ENCODE data around the gene PLOD3. TPM values are rescaled to one million over a fixed set of nuclear protein-coding genes. Genes with fewer than 3 reads are reported as not detected.
"Not testable (repeated sequence)": the region's sequence is repeated elsewhere in the genome, so short reads cannot be mapped to it uniquely, and the experiment has no call there.

Gene PLOD3
- total RNA-seq, 1 experiment from 2014 or later, result 112 TPM

DNA sequence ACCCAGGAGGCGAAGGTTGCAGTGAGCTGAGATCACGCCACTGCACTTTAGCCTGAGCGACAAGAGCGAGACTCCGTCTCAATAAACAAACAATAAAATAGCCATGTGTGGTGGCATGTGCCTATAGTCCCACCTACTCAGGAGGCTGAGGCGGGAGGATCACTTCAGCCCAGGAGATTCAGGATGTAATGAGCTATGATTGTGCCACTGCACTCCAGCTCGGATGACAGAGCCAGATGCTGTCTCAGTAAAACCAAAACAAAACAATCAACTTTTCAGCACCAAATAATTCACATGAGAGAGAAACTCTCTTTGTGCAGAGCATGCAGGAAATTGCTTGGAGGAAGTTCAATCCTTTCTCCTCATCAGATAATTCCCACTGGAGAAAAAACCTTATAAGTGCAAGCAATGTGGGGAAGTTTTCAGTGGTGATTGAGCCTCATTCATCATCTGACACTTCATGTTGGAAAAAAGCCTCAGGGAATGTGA is 40.9 kb upstream of the PLOD3 start:
- no peaks in the 10 kb centered on the region for H3K27me3 ChIP-seq (replicated peaks; ENCODE audit: control insufficient read depth, insufficient read depth, low read length)
- H3K9me3 ChIP-seq, result no peaks in the 10 kb centered on the region
- no peak for DNase-seq
- H3K36me3 ChIP-seq (ENCODE audit: control insufficient read depth, insufficient read depth, low read length), result no peaks in the 10 kb centered on the region
- H3K4me3 ChIP-seq (ENCODE audit: low read depth, low read length), result no peak overlapping the region
- no peaks in the 10 kb centered on the region for H3K27me3 Mint-ChIP-seq (ENCODE audit: insufficient read depth, unreplicated experiment)
- H3K4me1 Mint-ChIP-seq (ENCODE audit: low read depth, unreplicated experiment), result no peaks in the 10 kb centered on the region
- CTCF ChIA-PET, result interaction anchor here (1.4 kb wide), 1 partner anchor 24 kb away, joined by 4 read pairs; no protein-coding TSS in a partner anchor
- intact Hi-C loops (cut with micrococcal nuclease; ENCODE audit: unreplicated experiment), result no loop called here
- no peaks in the 10 kb centered on the region for H3K9me3 Mint-ChIP-seq (ENCODE audit: unreplicated experiment)
- no peaks in the 10 kb centered on the region for H3K36me3 Mint-ChIP-seq (ENCODE audit: insufficient read depth, unreplicated experiment)
- H3K4me1 ChIP-seq, result no peaks in the 10 kb centered on the region
- no TSS peak for BruUV-seq (replicated peaks)
- H3K27ac Mint-ChIP-seq (ENCODE audit: unreplicated experiment), result no peak overlapping the region
- H3K4me3 Mint-ChIP-seq (ENCODE audit: unreplicated experiment), result no peak overlapping the region
- TF ChIP-seq, protein P1, sequence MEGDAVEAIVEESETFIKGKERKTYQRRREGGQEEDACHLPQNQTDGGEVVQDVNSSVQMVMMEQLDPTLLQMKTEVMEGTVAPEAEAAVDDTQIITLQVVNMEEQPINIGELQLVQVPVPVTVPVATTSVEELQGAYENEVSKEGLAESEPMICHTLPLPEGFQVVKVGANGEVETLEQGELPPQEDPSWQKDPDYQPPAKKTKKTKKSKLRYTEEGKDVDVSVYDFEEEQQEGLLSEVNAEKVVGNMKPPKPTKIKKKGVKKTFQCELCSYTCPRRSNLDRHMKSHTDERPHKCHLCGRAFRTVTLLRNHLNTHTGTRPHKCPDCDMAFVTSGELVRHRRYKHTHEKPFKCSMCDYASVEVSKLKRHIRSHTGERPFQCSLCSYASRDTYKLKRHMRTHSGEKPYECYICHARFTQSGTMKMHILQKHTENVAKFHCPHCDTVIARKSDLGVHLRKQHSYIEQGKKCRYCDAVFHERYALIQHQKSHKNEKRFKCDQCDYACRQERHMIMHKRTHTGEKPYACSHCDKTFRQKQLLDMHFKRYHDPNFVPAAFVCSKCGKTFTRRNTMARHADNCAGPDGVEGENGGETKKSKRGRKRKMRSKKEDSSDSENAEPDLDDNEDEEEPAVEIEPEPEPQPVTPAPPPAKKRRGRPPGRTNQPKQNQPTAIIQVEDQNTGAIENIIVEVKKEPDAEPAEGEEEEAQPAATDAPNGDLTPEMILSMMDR (IDR thresholded peaks at IDR 0.05; ENCODE audit: insufficient read depth in 1 of 2, low read depth in 1 of 2, low read length in 1 of 2, severe bottlenecking in 1 of 2, unreplicated experiment in 1 of 2), result no peak
- POLR2A ChIA-PET, result no interaction called here

DNA sequence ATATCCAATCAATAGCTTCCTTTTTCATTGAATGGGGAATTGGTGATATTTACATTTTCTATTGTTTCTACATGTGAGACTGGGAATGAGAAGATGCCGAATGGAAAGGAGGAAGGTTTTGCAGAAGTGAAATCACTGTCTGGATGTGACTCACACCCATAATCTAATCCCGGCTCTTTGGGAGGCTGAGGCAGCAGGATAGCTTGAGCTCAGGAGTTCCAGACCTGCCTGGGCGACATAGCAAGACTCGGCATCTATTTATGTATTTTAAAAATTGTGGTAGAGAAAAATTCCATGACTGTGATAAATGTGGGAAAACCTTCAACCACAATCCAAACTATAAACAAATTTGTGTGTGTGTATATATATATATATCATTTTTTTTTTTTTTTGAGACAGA is 38.4 kb upstream of the PLOD3 start:
- intact Hi-C loops (cut with micrococcal nuclease; ENCODE audit: unreplicated experiment), result no loop called here
- H3K36me3 ChIP-seq (ENCODE audit: control insufficient read depth, insufficient read depth, low read length), result no peaks in the 10 kb centered on the region
- ChIA-PET POLR2A (interaction anchor here (0.6 kb wide), 1 partner anchor 23 kb away, joined by 3 read pairs; no protein-coding TSS in a partner anchor), CTCF (no interaction called here)
- H3K9me3 ChIP-seq, result no peaks in the 10 kb centered on the region
- no peaks in the 10 kb centered on the region for H3K4me1 ChIP-seq
- no peak overlapping the region for H3K4me3 ChIP-seq (ENCODE audit: low read depth, low read length)
- Mint-ChIP-seq H3K36me3 (ENCODE audit: insufficient read depth, unreplicated experiment) (peaks cover 15% of the 10 kb centered on the region), H3K9me3 (ENCODE audit: unreplicated experiment) (no peaks in the 10 kb centered on the region), H3K4me1 (ENCODE audit: low read depth, unreplicated experiment) (no peaks in the 10 kb centered on the region), H3K27ac (ENCODE audit: unreplicated experiment) (no peak overlapping the region), H3K4me3 (ENCODE audit: unreplicated experiment) (no peak overlapping the region), H3K27me3 (ENCODE audit: insufficient read depth, unreplicated experiment) (no peaks in the 10 kb centered on the region)
- TF ChIP-seq, protein P1 (IDR thresholded peaks at IDR 0.05; ENCODE audit: insufficient read depth in 1 of 2, low read depth in 1 of 2, low read length in 1 of 2, severe bottlenecking in 1 of 2, unreplicated experiment in 1 of 2), result no peak
- DNase-seq, result no peak
- H3K27me3 ChIP-seq (replicated peaks; ENCODE audit: control insufficient read depth, insufficient read depth, low read length), result no peaks in the 10 kb centered on the region
- BruUV-seq (replicated peaks), result no TSS peak

DNA sequence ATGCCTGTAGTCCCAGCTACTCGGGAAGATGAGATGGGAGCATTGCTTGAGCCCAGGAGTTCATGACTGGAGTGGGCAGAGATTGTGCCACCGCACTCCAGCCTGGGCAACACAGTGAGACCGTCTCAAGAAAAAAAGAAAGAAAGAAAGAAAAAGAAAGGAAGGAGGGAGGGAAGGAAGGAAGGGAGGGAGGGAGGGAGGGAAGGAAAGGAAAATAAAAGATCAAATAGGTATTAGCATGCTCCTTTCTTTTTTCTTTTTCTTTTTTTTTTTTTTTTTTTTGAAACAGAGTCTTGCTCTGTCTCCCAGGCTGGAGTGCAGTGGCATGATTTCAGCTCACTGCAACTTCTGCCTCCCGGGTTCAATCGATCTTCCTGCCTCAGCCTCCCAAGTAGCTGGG is 35.8 kb upstream of the PLOD3 start:
- not testable (repeated sequence) for H3K9me3 Mint-ChIP-seq (ENCODE audit: unreplicated experiment); H3K27ac Mint-ChIP-seq (ENCODE audit: unreplicated experiment); DNase-seq; H3K4me1 ChIP-seq; H3K4me3 ChIP-seq (ENCODE audit: low read depth, low read length); H3K27me3 Mint-ChIP-seq (ENCODE audit: insufficient read depth, unreplicated experiment); H3K9me3 ChIP-seq; H3K4me1 Mint-ChIP-seq (ENCODE audit: low read depth, unreplicated experiment); H3K36me3 ChIP-seq (ENCODE audit: control insufficient read depth, insufficient read depth, low read length); BruUV-seq (replicated peaks); H3K27me3 ChIP-seq (replicated peaks; ENCODE audit: control insufficient read depth, insufficient read depth, low read length)
- peak overlapping the region; percentile 88 for H3K4me3 Mint-ChIP-seq (ENCODE audit: unreplicated experiment)
- ChIA-PET POLR2A (interaction anchor here (1.3 kb wide), 1 partner anchor 9 kb away, joined by 4 read pairs; no protein-coding TSS in a partner anchor), CTCF (interaction anchor here (2.2 kb wide), 1 partner anchor 30 kb away, joined by 14 read pairs; no protein-coding TSS in a partner anchor)
- H3K36me3 Mint-ChIP-seq (ENCODE audit: insufficient read depth, unreplicated experiment), result peaks cover 24% of the 10 kb centered on the region
- intact Hi-C loops (cut with micrococcal nuclease; ENCODE audit: unreplicated experiment), result loop anchor here (2.0 kb wide), 3 partner anchors 30 to 52 kb away; partner anchors contain the start of genes MOGAT3 and ZNHIT1

Data from Caco-2 (cell line).